Measurements from ENCODE around the gene TDRD15.

DNA sequence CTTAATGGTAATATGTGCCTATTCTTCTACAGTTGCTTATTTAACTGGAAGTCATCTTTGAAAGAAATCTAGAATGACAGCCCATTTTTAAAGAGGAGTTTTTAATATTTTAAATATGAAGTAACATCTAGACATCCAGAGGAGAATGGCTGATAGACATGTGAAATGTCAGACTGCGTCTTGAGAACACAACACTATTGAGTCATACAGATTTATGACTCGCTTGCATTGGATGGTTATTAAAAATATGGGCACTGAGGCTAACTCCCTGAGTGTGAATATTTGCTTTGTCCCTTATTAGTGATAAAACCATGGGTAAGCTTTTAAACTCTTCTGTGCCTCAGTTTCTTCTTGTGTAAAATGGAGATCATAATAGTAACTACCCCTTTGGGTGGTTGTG lies 22.9 kb downstream of the TDRD15 start:
- no peak for TF ChIP-seq EZH2 (IDR thresholded peaks at IDR 0.05; ENCODE audit: low read length)
- TF ChIP-seq, protein P1, sequence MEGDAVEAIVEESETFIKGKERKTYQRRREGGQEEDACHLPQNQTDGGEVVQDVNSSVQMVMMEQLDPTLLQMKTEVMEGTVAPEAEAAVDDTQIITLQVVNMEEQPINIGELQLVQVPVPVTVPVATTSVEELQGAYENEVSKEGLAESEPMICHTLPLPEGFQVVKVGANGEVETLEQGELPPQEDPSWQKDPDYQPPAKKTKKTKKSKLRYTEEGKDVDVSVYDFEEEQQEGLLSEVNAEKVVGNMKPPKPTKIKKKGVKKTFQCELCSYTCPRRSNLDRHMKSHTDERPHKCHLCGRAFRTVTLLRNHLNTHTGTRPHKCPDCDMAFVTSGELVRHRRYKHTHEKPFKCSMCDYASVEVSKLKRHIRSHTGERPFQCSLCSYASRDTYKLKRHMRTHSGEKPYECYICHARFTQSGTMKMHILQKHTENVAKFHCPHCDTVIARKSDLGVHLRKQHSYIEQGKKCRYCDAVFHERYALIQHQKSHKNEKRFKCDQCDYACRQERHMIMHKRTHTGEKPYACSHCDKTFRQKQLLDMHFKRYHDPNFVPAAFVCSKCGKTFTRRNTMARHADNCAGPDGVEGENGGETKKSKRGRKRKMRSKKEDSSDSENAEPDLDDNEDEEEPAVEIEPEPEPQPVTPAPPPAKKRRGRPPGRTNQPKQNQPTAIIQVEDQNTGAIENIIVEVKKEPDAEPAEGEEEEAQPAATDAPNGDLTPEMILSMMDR (optimal IDR thresholded peaks at IDR 0.05 in 1 of 3, IDR thresholded peaks at IDR 0.05 in 1 of 3, conservative IDR thresholded peaks at IDR 0.05 in 1 of 3; ENCODE audit: extremely low read depth in 1 of 3, insufficient read depth in 2 of 3, low read length in 3 of 3): no peak

All from keratinocyte (primary cell).